HUES6 (cell line): ENCODE data around the gene ZGPAT.

ENCODE experiments used
- H3K27ac ChIP-seq: 2 replicates; pipeline ENCODE4 v1.7.0; 2013; ENCODE audit warnings: low read depth, mild to moderate bottlenecking, low read length, inconsistent platforms
- H3K27me3 ChIP-seq: 2 replicates; pipeline ENCODE4 v1.6.1; 2013; ENCODE audit warnings: low read length; ENCODE audit not compliant: control insufficient read depth, insufficient read depth
- H3K36me3 ChIP-seq: 2 replicates; pipeline ENCODE4 v1.6.1; 2013; ENCODE audit warnings: low read length; ENCODE audit not compliant: control insufficient read depth, insufficient read depth
- H3K4me1 ChIP-seq: 2 replicates; pipeline ENCODE4 v1.6.1; 2013; ENCODE audit warnings: low read length; ENCODE audit not compliant: control insufficient read depth, insufficient read depth
- H3K4me3 ChIP-seq: 2 replicates; pipeline ENCODE4 v1.5.1; 2013; ENCODE audit warnings: low read depth, low read length
- H3K9ac ChIP-seq: one replicate; pipeline ENCODE4 v1.6.1; 2013; ENCODE audit warnings: mild to moderate bottlenecking, low read length
- H3K9me3 ChIP-seq: 2 replicates; pipeline ENCODE4 v1.6.1; 2013; ENCODE audit warnings: low read depth, low read length; ENCODE audit not compliant: control insufficient read depth, insufficient read depth

The ZGPAT gene

DNA sequence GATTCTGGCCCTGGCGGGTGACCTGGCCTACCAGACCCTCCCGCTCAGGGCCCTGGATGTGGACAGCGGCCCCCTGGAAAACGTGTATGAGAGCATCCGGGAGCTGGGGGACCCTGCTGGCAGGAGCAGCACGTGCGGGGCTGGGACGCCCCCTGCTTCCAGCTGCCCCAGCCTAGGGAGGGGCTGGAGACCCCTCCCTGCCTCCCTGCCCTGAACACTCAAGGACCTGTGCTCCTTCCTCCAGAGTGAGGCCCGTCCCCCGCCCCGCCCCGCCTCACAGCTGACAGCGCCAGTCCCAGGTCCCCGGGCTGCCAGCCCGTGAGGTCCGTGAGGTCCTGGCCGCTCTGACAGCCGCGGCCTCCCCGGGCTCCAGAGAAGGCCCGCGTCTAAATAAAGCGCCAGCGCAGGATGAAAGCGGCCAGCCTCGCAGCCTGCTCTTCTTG lies 30.9 kb downstream of the ZGPAT start:
- Histone ChIP-seq H3K9ac (peak overlapping the region; percentile 5), H3K4me3 (peak overlapping the region; percentile 59)

DNA sequence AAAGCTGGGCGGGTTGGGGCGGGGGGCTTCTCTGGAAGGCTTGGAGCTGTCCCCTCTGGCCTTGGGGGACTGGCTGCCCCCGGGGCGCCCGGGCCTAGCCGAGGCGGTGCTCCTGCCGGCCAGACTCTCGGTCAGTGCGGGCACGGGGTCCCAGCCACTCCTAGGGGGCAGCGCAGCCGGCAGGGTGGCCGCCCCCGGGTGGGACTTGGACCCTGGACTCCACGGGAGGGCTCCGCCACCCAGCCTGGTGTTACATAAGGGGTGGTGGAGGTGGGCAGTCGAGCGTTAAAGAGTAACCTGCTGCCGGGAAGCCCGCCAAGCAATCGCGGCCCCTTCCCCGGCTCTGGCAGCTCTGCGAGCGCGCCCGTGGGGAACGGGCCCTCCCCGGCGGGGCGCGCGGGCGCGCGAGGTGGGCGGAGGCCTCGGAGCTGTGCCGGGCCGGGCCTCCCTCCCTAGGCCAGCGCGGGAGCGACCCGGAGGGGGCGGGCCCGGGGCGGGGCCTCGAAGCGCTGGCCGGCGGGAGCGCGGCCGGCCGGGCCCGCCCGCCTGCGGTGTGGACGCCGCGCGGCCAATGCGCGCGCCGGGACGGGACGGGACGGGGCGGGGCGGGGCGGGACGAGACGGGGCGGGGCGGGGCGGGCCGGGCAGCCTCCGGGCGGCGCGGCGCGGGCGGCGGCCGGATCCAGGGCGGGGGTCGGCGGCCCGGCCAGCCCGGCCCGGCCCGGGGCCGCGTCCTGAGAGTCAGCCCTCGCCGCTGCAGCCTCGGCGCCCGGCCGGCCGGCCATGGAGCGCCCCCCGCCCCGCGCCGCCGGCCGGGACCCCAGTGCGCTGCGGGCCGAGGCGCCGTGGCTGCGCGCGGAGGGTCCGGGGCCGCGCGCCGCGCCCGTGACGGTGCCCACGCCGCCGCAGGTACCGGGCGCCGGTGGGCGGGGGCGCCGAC lies 31.6 kb downstream of the ZGPAT start, which contains the start of gene SLC2A4RG:
TSS of gene SLC2A4RG (plus strand) at position 647 of the 940 bp plus-strand sequence. CDS start at position 784, 137 bp downstream.
- Histone ChIP-seq H3K27me3 (peaks cover 10% of the 10 kb centered on the region), H3K4me3 (peak within 1 kb of the TSS; percentile 90), H3K27ac (peak within 1 kb of the TSS; percentile 79; the same call in 1 of the 2 replicates), H3K9ac (peak within 1 kb of the TSS; percentile 79), H3K36me3 (peaks cover 36% of the 10 kb centered on the region), H3K4me1 (peaks cover 23% of the 10 kb centered on the region), H3K9me3 (no peaks in the 10 kb centered on the region)

More for the DNA sequence above, 30.9 kb downstream of the ZGPAT start:
- peaks cover 38% of the 10 kb centered on the region for H3K36me3 ChIP-seq
- H3K4me1 ChIP-seq, result peaks cover 23% of the 10 kb centered on the region
- H3K27me3 ChIP-seq, result peaks cover 10% of the 10 kb centered on the region
- H3K27ac ChIP-seq, result no peak overlapping the region
- no peaks in the 10 kb centered on the region for H3K9me3 ChIP-seq

DNA sequence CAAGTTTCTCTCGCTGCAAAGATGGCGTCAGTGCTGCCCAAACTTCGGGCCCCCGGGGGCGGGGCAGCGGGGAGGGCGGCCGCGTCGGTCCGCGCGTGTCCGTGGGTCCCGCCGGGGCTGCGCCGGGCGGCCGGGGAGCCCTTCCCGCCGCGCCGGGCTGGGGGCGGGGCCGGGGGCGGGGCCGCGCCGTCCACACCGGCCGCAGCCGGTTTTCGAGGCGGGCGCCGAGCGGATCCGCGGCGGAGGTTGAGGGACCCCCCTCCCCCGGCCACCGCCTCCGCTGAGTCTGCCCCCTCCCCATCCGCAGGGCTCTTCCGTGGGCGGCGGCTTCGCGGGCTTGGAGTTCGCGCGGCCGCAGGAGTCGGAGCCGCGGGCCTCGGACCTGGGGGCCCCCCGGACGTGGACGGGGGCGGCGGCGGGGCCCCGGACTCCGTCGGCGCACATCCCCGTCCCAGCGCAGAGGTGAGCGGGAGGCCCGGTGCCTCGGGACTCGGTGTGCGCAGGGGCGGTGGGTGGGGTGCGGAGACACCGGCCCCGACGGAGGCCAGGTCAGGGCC lies 32.3 kb downstream of the ZGPAT start:
- peaks cover 28% of the 10 kb centered on the region for H3K36me3 ChIP-seq
- H3K27ac ChIP-seq, result peak overlapping the region; percentile 79; the same call in 1 of the 2 replicates

GRCh38 chr20:63740627-63741353 lies 33.0 kb downstream of the ZGPAT start:
- H3K27ac ChIP-seq, result peak overlapping the region; percentile 79; the same call in 1 of the 2 replicates

More for the DNA sequence above, 32.3 kb downstream of the ZGPAT start:
- peaks cover 10% of the 10 kb centered on the region for H3K27me3 ChIP-seq
- no peaks in the 10 kb centered on the region for H3K9me3 ChIP-seq
- H3K9ac ChIP-seq, result peak overlapping the region; percentile 79
- peaks cover 23% of the 10 kb centered on the region for H3K4me1 ChIP-seq
- peak overlapping the region; percentile 90 for H3K4me3 ChIP-seq

GRCh38 chr20:63741354-63741675 lies 33.5 kb downstream of the ZGPAT start:
- Histone ChIP-seq H3K9me3 (no peaks in the 10 kb centered on the region), H3K4me1 (peaks cover 23% of the 10 kb centered on the region), H3K27me3 (peaks cover 10% of the 10 kb centered on the region), H3K27ac (peak overlapping the region; percentile 79; the same call in 1 of the 2 replicates), H3K4me3 (peak overlapping the region; percentile 90), H3K36me3 (peaks cover 21% of the 10 kb centered on the region), H3K9ac (no peak overlapping the region)

More at GRCh38 chr20:63740627-63741353, 33.0 kb downstream of the ZGPAT start:
- peaks cover 23% of the 10 kb centered on the region for H3K4me1 ChIP-seq
- peak overlapping the region; percentile 79 for H3K9ac ChIP-seq
- peaks cover 10% of the 10 kb centered on the region for H3K27me3 ChIP-seq
- no peaks in the 10 kb centered on the region for H3K9me3 ChIP-seq
- H3K4me3 ChIP-seq, result peak overlapping the region; percentile 90
- peaks cover 22% of the 10 kb centered on the region for H3K36me3 ChIP-seq

GRCh38 chr20:63741676-63742380 lies 34.0 kb downstream of the ZGPAT start:
- Histone ChIP-seq H3K36me3 (peaks cover 23% of the 10 kb centered on the region), H3K9ac (no peak overlapping the region), H3K27ac (peak overlapping the region; percentile 79; the same call in 1 of the 2 replicates), H3K4me1 (peaks cover 23% of the 10 kb centered on the region), H3K27me3 (peaks cover 10% of the 10 kb centered on the region), H3K4me3 (no peak overlapping the region), H3K9me3 (no peaks in the 10 kb centered on the region)

DNA sequence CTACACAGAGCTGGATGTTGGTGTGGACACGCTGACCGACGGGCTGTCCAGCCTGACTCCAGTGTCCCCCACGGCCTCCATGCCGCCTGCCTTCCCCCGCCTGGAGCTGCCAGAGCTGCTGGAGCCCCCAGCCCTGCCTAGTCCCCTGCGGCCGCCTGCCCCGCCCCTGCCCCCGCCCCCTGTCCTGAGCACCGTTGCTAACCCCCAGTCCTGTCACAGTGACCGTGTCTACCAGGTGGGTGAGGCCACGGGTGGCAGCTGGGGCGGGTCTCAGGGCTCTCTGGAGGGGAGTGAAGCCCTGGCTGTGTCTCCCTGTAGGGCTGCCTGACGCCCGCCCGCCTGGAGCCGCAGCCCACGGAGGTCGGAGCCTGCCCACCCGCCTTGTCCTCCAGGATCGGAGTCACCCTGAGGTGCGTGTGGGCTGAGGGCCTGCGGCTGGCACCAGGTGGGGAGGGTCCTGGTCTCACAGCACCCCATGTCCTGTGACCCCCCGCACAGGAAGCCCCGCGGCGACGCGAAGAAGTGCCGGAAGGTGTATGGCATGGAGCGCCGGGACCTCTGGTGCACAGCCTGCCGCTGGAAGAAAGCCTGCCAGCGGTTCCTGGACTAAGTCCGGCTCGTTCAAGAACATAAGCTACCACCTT lies 34.7 kb downstream of the ZGPAT start:
- H3K9ac ChIP-seq, result no peak overlapping the region
- H3K9me3 ChIP-seq, result no peaks in the 10 kb centered on the region
- H3K4me3 ChIP-seq, result no peak overlapping the region
- peaks cover 23% of the 10 kb centered on the region for H3K36me3 ChIP-seq
- H3K27ac ChIP-seq, result no peak overlapping the region
- H3K4me1 ChIP-seq, result peaks cover 17% of the 10 kb centered on the region
- peaks cover 3% of the 10 kb centered on the region; the same call in 1 of the 2 replicates for H3K27me3 ChIP-seq

DNA sequence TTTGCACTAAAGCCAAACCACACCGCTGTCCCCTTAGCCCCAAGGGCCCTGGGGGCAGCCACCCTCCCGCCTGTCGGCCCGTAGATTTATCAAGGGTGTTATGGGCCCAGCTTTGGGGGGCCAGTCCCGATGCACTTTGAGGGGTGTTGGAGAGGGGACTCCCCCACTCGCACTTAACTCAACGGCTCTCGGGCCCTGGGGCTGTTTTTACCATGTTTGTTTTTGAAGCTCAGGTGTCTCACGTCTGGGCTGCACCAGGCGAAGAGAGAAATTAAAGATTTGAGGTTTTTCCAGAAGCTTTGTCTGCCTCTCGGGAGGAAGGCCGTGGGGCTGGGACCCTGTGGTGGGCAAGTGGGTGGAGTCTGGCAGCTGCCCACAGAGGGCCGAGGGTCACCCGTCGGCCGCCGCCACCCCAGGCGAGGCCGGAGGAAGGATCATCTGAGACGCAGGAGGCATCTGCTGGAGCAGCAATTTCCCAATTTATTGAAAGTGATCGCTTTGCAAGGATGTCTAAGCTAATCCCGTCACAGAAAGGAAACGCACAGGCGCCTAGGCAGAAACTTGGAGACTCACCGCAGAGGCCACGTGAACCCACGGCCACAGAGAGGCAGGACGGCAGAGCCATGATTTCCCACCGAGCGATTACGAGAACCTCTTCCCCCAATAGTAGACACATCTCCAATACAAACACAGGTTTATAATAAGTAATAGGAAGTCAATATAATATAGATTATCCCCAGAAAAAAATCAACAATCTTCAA lies 35.6 kb downstream of the ZGPAT start:
- no peak overlapping the region for H3K27ac ChIP-seq
- peaks cover 23% of the 10 kb centered on the region for H3K36me3 ChIP-seq
- H3K4me3 ChIP-seq, result no peak overlapping the region
- H3K4me1 ChIP-seq, result peaks cover 13% of the 10 kb centered on the region
- H3K9ac ChIP-seq, result no peak overlapping the region
- no peaks in the 10 kb centered on the region for H3K9me3 ChIP-seq
- no peaks in the 10 kb centered on the region for H3K27me3 ChIP-seq

GRCh38 chr20:63744158-63744557 lies 36.3 kb downstream of the ZGPAT start:
- Histone ChIP-seq H3K36me3 (peaks cover 23% of the 10 kb centered on the region), H3K4me1 (peaks cover 9% of the 10 kb centered on the region), H3K9me3 (no peaks in the 10 kb centered on the region)

More at GRCh38 chr20:63744158-63744557, 36.3 kb downstream of the ZGPAT start:
- Histone ChIP-seq H3K27ac (no peak overlapping the region), H3K9ac (no peak overlapping the region), H3K27me3 (no peaks in the 10 kb centered on the region), H3K4me3 (no peak overlapping the region)
